SH-SY5Y (cell line): ENCODE data around the gene TCN2.

Experiments
- GATA2 ChIP-seq: IDR thresholded peaks from 2 replicates; pipeline ENCODE4 v1.6.1; 2011; ENCODE audit warnings: mild to moderate bottlenecking, low read depth, low read length
- GATA3 ChIP-seq: IDR thresholded peaks from 2 replicates; pipeline ENCODE4 v1.6.1; 2011; ENCODE audit warnings: low read depth, mild to moderate bottlenecking, low read length, moderate library complexity

DNA sequence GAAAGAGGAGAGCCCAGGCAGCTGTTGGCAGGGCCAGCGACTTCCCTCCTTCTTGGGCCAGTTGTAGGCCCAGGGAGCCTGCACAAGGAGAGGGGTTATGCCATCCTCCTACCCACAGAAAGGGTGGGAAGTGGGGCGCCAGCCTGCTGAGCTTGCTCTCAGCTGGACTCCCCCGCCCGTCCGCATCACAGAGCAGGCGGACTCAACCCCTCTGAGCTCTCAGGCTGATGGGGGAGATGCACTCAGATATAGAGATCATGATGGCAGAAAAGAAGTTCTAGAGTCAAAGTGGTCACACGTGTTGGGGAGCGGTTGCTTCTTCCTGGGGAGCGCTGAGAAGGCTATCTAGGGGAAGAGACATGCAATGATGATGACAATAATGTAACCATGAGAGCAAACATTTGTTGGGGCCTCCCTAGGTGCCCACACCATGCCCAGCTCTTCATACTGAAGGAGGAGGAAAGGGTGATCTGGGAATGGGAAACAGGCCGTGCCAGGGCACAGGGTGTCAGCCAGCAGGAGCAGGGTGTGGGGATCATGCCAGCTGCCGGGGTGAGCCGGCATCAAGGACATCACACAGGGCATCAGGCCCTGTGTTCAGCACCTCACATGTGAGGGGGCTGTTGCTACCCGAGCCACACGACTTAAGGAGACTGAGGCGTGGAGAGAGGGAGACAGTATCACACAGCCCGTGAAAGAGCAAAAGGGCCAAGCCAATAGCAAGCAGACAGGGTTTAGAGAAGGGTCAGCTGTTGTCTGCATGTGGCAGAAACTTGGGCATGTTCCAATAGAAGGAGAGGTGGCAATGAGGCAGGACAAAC lies 36.3 kb downstream of the TCN2 start:
- TF ChIP-seq GATA2 (no peak), GATA3 (no peak)
